GM18909 (cell line): ENCODE measurements around the gene PANK4.

Source experiments
- ATAC-seq: cut with Tn5 transposase; IDR thresholded peaks from one replicate; pipeline ENCODE4 v1.9.1; 2021; ENCODE audit warnings: mild to moderate bottlenecking; ENCODE audit not compliant: unreplicated experiment, poor library complexity

Gene PANK4

GRCh38 chr1:2483026-2483425 lies 43.4 kb downstream of the PANK4 start:
- no peak for ATAC-seq

GRCh38 chr1:2482588-2482987 lies 43.8 kb downstream of the PANK4 start:
- no peak for ATAC-seq

GRCh38 chr1:2481885-2482284 lies 44.5 kb downstream of the PANK4 start:
- no peak for ATAC-seq

GRCh38 chr1:2480986-2481364 lies 45.4 kb downstream of the PANK4 start:
- no peak for ATAC-seq

GRCh38 chr1:2480236-2480985 lies 46.0 kb downstream of the PANK4 start:
- no peak for ATAC-seq

- ATAC-seq, result no peak
These were observed 46.8 kb downstream of the PANK4 start for GRCh38 chr1:2479618-2480017.

GRCh38 chr1:2479186-2479585 lies 47.2 kb downstream of the PANK4 start:
- no peak for ATAC-seq

GRCh38 chr1:2477791-2478499 lies 48.5 kb downstream of the PANK4 start:
- ATAC-seq, result no peak

GRCh38 chr1:2477309-2477708 lies 49.1 kb downstream of the PANK4 start:
- ATAC-seq, result no peak

- ATAC-seq, result no peak
These were observed 50.1 kb downstream of the PANK4 start, which contains the start of gene PLCH2 for GRCh38 chr1:2476061-2476999. TSS of gene PLCH2 (plus strand) at chr1:2476289. CDS start at chr1:2476589, 300 bp downstream.

GRCh38 chr1:2475571-2475970 lies 50.8 kb downstream of the PANK4 start:
- no peak for ATAC-seq

- ATAC-seq, result no peak
These were observed 51.4 kb downstream of the PANK4 start for GRCh38 chr1:2474933-2475371.

GRCh38 chr1:2474104-2474844 lies 52.1 kb downstream of the PANK4 start:
- ATAC-seq, result no peak

GRCh38 chr1:2473198-2473597 lies 53.2 kb downstream of the PANK4 start:
- ATAC-seq, result no peak

GRCh38 chr1:2472561-2473177 lies 53.7 kb downstream of the PANK4 start:
- no peak for ATAC-seq

GRCh38 chr1:2472109-2472508 lies 54.3 kb downstream of the PANK4 start:
- ATAC-seq, result no peak

GRCh38 chr1:2471587-2472001 lies 54.8 kb downstream of the PANK4 start:
- ATAC-seq, result no peak

- no peak for ATAC-seq
These were observed 55.3 kb downstream of the PANK4 start for GRCh38 chr1:2471159-2471471.

- ATAC-seq, result no peak
These were observed 55.9 kb downstream of the PANK4 start for GRCh38 chr1:2470290-2471158.
